SK-N-SH (cell line): ENCODE data around the gene BTBD10. TPM values are rescaled to one million over a fixed set of nuclear protein-coding genes. Genes with fewer than 3 reads are reported as not detected.

ENCODE experiments used
- CTCF ChIA-PET: fragments of 300-600, 350-600 bp; formaldehyde crosslinking; extraction: SDS; loops from one replicate; lab custom pipeline; 2021; lab: Yijun Ruan, JAX
- POLR2A ChIA-PET: fragments of 350-600 bp; sonication (Branson Sonifier 250); formaldehyde crosslinking; extraction: SDS; loops from one replicate; lab custom pipeline; 2020; ENCODE audit warnings: antibody characterized with exemption, inconsistent platforms; lab: Yijun Ruan, JAX
- DNase-seq: peaks from one replicate; pipeline ENCODE4 v3.0.0; 2012
- H2AFZ ChIP-seq: fragments of 200-600 bp; sonication (generic); 2 replicates; pipeline ENCODE4 v1.8.1; 2016; ENCODE audit warnings: antibody characterized with exemption, mild to moderate bottlenecking, low read depth
- H3F3A ChIP-seq: fragments of 200-600 bp; sonication (generic); replicated peaks from 2 replicates; pipeline ENCODE3; 2016; ENCODE audit warnings: antibody characterized with exemption, mild to moderate bottlenecking; ENCODE audit not compliant: insufficient read depth
- H3K27ac ChIP-seq, 2 experiments: fragments of 200-500 bp in 1 of 2; fragments of 200-600 bp in 1 of 2; sonication (Bioruptor generic) in 1 of 2; sonication (generic), shearing (Covaris generic) in 1 of 2; 2 replicates each; pipeline versions ENCODE4 v1.5.1 to v1.6.1; 2014 to 2016; ENCODE audit warnings: low read depth in 2 of 2, inconsistent platforms in 1 of 2, low read length in 1 of 2, mild to moderate bottlenecking in 1 of 2, mixed read lengths in 1 of 2
- H3K27me3 ChIP-seq: fragments of 200-600 bp; sonication (generic), shearing (Covaris generic); 2 replicates; pipeline ENCODE4 v1.6.1; 2016; ENCODE audit warnings: mixed run types; ENCODE audit not compliant: insufficient read depth
- H3K36me3 ChIP-seq, 2 experiments: fragments of 200-500 bp in 1 of 2; fragments of 200-600 bp in 1 of 2; sonication (Bioruptor generic) in 1 of 2; sonication (generic) in 1 of 2; replicated peaks in 1 of 2; 2 replicates each; pipeline versions ENCODE3 to v1.5.1; 2014 to 2016; ENCODE audit warnings: low read length in 1 of 2, mild to moderate bottlenecking in 1 of 2; ENCODE audit not compliant: insufficient read depth in 2 of 2, control insufficient read depth in 1 of 2
- H3K4me1 ChIP-seq, 2 experiments: fragments of 200-500 bp in 1 of 2; fragments of 200-600 bp in 1 of 2; sonication (Bioruptor generic) in 1 of 2; sonication (generic), shearing (Covaris generic) in 1 of 2; 2 replicates each; pipeline versions ENCODE4 v1.5.1 to v1.6.1; 2014 to 2016; ENCODE audit warnings: low read depth in 1 of 2, low read length in 1 of 2, mixed run types in 1 of 2; ENCODE audit not compliant: insufficient read depth in 2 of 2, control insufficient read depth in 1 of 2
- H3K4me2 ChIP-seq: fragments of 200-600 bp; sonication (generic), shearing (Covaris generic); 2 replicates; pipeline ENCODE4 v1.6.1; 2017; ENCODE audit warnings: mixed run types
- H3K4me3 ChIP-seq, 2 experiments: fragments of 200-500 bp in 1 of 2; fragments of 200-600 bp in 1 of 2; sonication (Bioruptor generic) in 1 of 2; sonication (generic), shearing (Covaris generic) in 1 of 2; 2 replicates each; pipeline versions ENCODE4 v1.5.1 to v1.8.1; 2014 to 2016; ENCODE audit warnings: low read depth in 2 of 2, inconsistent platforms in 1 of 2, low read length in 1 of 2, mild to moderate bottlenecking in 1 of 2, mixed read lengths in 1 of 2, moderate library complexity in 1 of 2
- H3K79me2 ChIP-seq: fragments of 200-600 bp; sonication (generic); 2 replicates; pipeline ENCODE4 v1.8.1; 2017; ENCODE audit warnings: mild to moderate bottlenecking; ENCODE audit not compliant: insufficient read depth
- H3K9ac ChIP-seq: fragments of 200-600 bp; sonication (generic); 2 replicates; pipeline ENCODE4 v1.6.1; 2017; ENCODE audit warnings: mixed run types
- H3K9me2 ChIP-seq: fragments of 200-600 bp; sonication (generic); 2 replicates; pipeline ENCODE4 v1.6.1; 2017; ENCODE audit warnings: mixed run types
- H3K9me3 ChIP-seq: fragments of 200-600 bp; sonication (generic); 2 replicates; pipeline ENCODE4 v1.6.1; 2017; ENCODE audit warnings: mixed run types, mild to moderate bottlenecking, moderate library complexity
- H4K20me1 ChIP-seq: fragments of 200-600 bp; sonication (generic); 2 replicates; pipeline ENCODE4 v1.6.1; 2017; ENCODE audit warnings: mild to moderate bottlenecking, mixed run types; ENCODE audit not compliant: insufficient read depth
- CHD2 ChIP-seq: fragments of 150-350 bp; IDR thresholded peaks from 2 replicates; pipeline ENCODE4 v1.6.1; 2018; ENCODE audit warnings: low read length; ENCODE audit not compliant: partially characterized antibody
- ELF1 ChIP-seq: IDR thresholded peaks from 2 replicates; pipeline ENCODE4 v1.4.0; 2012
- EP300 ChIP-seq, 2 experiments: IDR thresholded peaks; 2 replicates each; pipeline versions ENCODE4 v1.4.0 to v1.6.1; 2012; ENCODE audit warnings: borderline replicate concordance in 1 of 2, low read depth in 1 of 2, low read length in 1 of 2
- FOXM1 ChIP-seq: IDR thresholded peaks from 2 replicates; pipeline ENCODE4 v1.4.0; 2012; ENCODE audit warnings: low read depth, mild to moderate bottlenecking
- GABPA ChIP-seq: IDR thresholded peaks from 2 replicates; pipeline ENCODE4 v1.4.0; 2012; ENCODE audit warnings: low read depth, mild to moderate bottlenecking
- GATA2 ChIP-seq: sonication (generic); formaldehyde crosslinking; IDR thresholded peaks from 2 replicates; pipeline ENCODE4 v1.5.0; 2020; ENCODE audit warnings: mild to moderate bottlenecking, missing genetic modification reagents
- MAX ChIP-seq: IDR thresholded peaks from 2 replicates; pipeline ENCODE4 v1.4.0; 2012; ENCODE audit warnings: low read depth
- POLR2AphosphoS5 ChIP-seq: IDR thresholded peaks from 2 replicates; pipeline ENCODE4 v1.6.1; 2012; ENCODE audit warnings: low read depth, low read length
- RAD21 ChIP-seq: IDR thresholded peaks from 2 replicates; pipeline ENCODE4 v1.6.1; 2012; ENCODE audit warnings: mild to moderate bottlenecking, low read length
- REST ChIP-seq: IDR thresholded peaks from 2 replicates; pipeline ENCODE4 v1.6.1; 2012; ENCODE audit warnings: mild to moderate bottlenecking, low read depth, low read length, moderate library complexity
- SIN3A ChIP-seq: IDR thresholded peaks from 2 replicates; pipeline ENCODE4 v1.6.1; 2012; ENCODE audit warnings: low read depth, mild to moderate bottlenecking, low read length, moderate library complexity, borderline replicate concordance
- SMC3 ChIP-seq: IDR thresholded peaks from 2 replicates; pipeline ENCODE4 v1.6.1; 2012; ENCODE audit warnings: low read depth, low read length, improper control_type of control experiment
- TAF1 ChIP-seq: IDR thresholded peaks from 2 replicates; pipeline ENCODE4 v1.6.1; 2012; ENCODE audit warnings: low read depth, mild to moderate bottlenecking, low read length, moderate library complexity, borderline replicate concordance
- TCF12 ChIP-seq: IDR thresholded peaks from 2 replicates; pipeline ENCODE4 v1.4.0; 2012
- USF1 ChIP-seq: IDR thresholded peaks from 2 replicates; pipeline ENCODE4 v1.4.0; 2012; ENCODE audit warnings: low read depth, borderline replicate concordance
- USF2 ChIP-seq: fragments of 150-350 bp; IDR thresholded peaks from 2 replicates; pipeline ENCODE4 v1.6.1; 2017; ENCODE audit warnings: antibody characterized with exemption, low read length, low read depth, borderline replicate concordance
- YY1 ChIP-seq: IDR thresholded peaks from 2 replicates; pipeline ENCODE4 v1.4.0; 2012; ENCODE audit warnings: low read depth, mild to moderate bottlenecking
- ZBTB33 ChIP-seq: IDR thresholded peaks from 2 replicates; pipeline ENCODE4 v1.4.0; 2012; ENCODE audit warnings: low read depth, borderline replicate concordance
- WGBS: methylation state at CpG from one replicate; pipeline ENCODE4 v1.1.6; 2017; ENCODE audit warnings: low lambda C conversion rate; 5-methylcytosine and 5-hydroxymethylcytosine counted together
- polyA plus RNA-seq, 3 experiments: library from polyadenylated mRNA; depleted of rRNA; stranded (reverse); fragments of >200 nt; gene quantifications; 2 replicates each; pipeline ENCODE4 v1.2.3, GENCODE V29; 2012

Gene BTBD10
- polyA plus RNA-seq, 1 of the 3 experiments (the other 2 are of a cell fraction) = 23.0 TPM

GRCh38 chr11:13448876-13449275 is 14.1 kb downstream of the BTBD10 start:
- H3K4me1 ChIP-seq = peaks cover 0 to 6% of the 10 kb centered on the region in 2 experiments; a peak in 3 of 4 replicates
- H2AFZ ChIP-seq = no peak overlapping the region
- no peak overlapping the region for H3K4me2 ChIP-seq
- ChIA-PET CTCF (no interaction called here), POLR2A (no interaction called here)
- H3K27me3 ChIP-seq = no peaks in the 10 kb centered on the region
- peaks cover 97% of the 10 kb centered on the region for H3K79me2 ChIP-seq
- H3K36me3 ChIP-seq = peaks cover 0 to 14% of the 10 kb centered on the region in 2 experiments
- H3K9me2 ChIP-seq = no peaks in the 10 kb centered on the region; the same call in 1 of the 2 replicates
- H3K4me3 ChIP-seq = no peak overlapping the region
- H3K9ac ChIP-seq = no peak overlapping the region
- no peak for DNase-seq
- peaks cover 6% of the 10 kb centered on the region for H3F3A ChIP-seq
- H3K27ac ChIP-seq = no peak overlapping the region
- peaks cover 15% of the 10 kb centered on the region for H4K20me1 ChIP-seq
- WGBS = 90% methylated on average over 2 of the region's 2 CpGs
- TF ChIP-seq CHD2 (no peak), ZBTB33 (no peak), SIN3A (no peak), GABPA (no peak), USF1 (no peak)
- no peaks in the 10 kb centered on the region; the same call in 1 of the 2 replicates for H3K9me3 ChIP-seq

GRCh38 chr11:13446444-13446843 is 16.6 kb downstream of the BTBD10 start:
- Histone ChIP-seq H3K4me1 (peaks cover 0 to 6% of the 10 kb centered on the region in 2 experiments; a peak in 3 of 4 replicates), H3K9ac (no peak overlapping the region), H4K20me1 (peaks cover 15% of the 10 kb centered on the region), H3K79me2 (peaks cover 97% of the 10 kb centered on the region), H3K9me3 (no peaks in the 10 kb centered on the region; the same call in 1 of the 2 replicates), H3K4me2 (no peak overlapping the region), H3K27ac (no peak overlapping the region), H3K9me2 (no peaks in the 10 kb centered on the region), H3K4me3 (no peak overlapping the region), H2AFZ (no peak overlapping the region), H3K36me3 (peaks cover 0 to 4% of the 10 kb centered on the region in 2 experiments), H3F3A (peaks cover 6% of the 10 kb centered on the region), H3K27me3 (no peaks in the 10 kb centered on the region)
- POLR2A ChIA-PET = no interaction called here
- DNase-seq = no peak
- CTCF ChIA-PET = no interaction called here
- TF ChIP-seq TAF1 = no peak
- no peak for TF ChIP-seq GABPA
- no peak for TF ChIP-seq SMC3
- no peak for TF ChIP-seq GATA2 (CRISPR knock-in tag)
- TF ChIP-seq POLR2AphosphoS5 = no peak
- no peak for TF ChIP-seq ELF1
- no peak for TF ChIP-seq REST
- no peak for TF ChIP-seq EP300 (IDR thresholded peaks at IDR 0.05; ENCODE audit: borderline replicate concordance in 1 of 2, low read depth in 1 of 2, low read length in 1 of 2)
- no peak for TF ChIP-seq TCF12
- TF ChIP-seq ZBTB33 = no peak
- TF ChIP-seq YY1 = no peak
- no peak for TF ChIP-seq FOXM1
- TF ChIP-seq USF2 = no peak
- no peak for TF ChIP-seq RAD21
- TF ChIP-seq MAX = no peak
- TF ChIP-seq CHD2 = no peak
